GM19468 (cell line): ENCODE data around the gene CHSY1.
A peak's percentile ranks its signal among the peaks of the same experiment; 100 is the strongest.
"Not testable (repeated sequence)": the region's sequence is repeated elsewhere in the genome, so short reads cannot be mapped to it uniquely, and the experiment has no call there.

Experiments used
- ATAC-seq: cut with Tn5 transposase; IDR thresholded peaks from one replicate; pipeline ENCODE4 v1.9.1; 2021; ENCODE audit warnings: mild to moderate bottlenecking, moderate library complexity, moderate number of reproducible peaks; ENCODE audit not compliant: unreplicated experiment; ENCODE audit errors: extremely low read depth

Gene CHSY1

GRCh38 chr15:101126618-101127505 lies 125.0 kb downstream of the CHSY1 start:
- ATAC-seq: peak; percentile 27

DNA sequence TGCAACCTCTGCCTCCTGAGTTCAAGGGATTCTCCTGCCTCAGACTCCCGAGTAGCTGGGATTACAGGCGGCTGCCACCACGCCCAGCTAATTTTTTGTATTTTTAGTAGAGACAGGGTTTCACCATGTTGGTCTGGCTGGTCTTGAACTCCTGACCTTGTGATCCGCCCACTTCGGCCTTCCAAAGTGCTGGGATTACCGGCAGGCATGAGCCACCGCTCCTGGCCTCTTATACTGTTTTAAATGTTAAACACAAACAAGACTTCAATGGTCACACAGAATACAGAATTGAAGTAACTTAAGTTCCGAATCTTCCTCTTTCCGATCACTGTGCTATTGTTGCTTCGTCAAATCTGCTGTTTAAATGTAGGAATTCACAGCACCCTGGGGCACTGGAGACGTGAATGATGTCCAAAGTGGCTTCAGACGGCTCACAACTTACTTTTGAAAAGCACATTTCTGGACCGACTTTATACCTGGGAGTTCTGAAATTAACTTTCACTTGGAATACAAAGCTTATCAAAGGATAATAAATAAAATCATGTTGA lies 125.9 kb downstream of the CHSY1 start:
- not testable (repeated sequence) for ATAC-seq
